Activated CD4-positive, CD25-positive, alpha-beta regulatory T cell treated with anti-CD3 and anti-CD28 coated beads, Interleukin-2, amount 50 U/mL, for 24 hours (primary cell): ENCODE measurements around the gene MYO1A.
A peak's percentile ranks its signal among the peaks of the same experiment; 100 is the strongest.

Experiments
- ATAC-seq, 2 donors: fragments of 150-1000 bp; cut with Tn5 transposase; one replicate each; pipeline ENCODE4 v1.10.0; 2021; ENCODE audit warnings: mild to moderate bottlenecking in 1 of 2, moderate library complexity in 1 of 2

The MYO1A gene

DNA sequence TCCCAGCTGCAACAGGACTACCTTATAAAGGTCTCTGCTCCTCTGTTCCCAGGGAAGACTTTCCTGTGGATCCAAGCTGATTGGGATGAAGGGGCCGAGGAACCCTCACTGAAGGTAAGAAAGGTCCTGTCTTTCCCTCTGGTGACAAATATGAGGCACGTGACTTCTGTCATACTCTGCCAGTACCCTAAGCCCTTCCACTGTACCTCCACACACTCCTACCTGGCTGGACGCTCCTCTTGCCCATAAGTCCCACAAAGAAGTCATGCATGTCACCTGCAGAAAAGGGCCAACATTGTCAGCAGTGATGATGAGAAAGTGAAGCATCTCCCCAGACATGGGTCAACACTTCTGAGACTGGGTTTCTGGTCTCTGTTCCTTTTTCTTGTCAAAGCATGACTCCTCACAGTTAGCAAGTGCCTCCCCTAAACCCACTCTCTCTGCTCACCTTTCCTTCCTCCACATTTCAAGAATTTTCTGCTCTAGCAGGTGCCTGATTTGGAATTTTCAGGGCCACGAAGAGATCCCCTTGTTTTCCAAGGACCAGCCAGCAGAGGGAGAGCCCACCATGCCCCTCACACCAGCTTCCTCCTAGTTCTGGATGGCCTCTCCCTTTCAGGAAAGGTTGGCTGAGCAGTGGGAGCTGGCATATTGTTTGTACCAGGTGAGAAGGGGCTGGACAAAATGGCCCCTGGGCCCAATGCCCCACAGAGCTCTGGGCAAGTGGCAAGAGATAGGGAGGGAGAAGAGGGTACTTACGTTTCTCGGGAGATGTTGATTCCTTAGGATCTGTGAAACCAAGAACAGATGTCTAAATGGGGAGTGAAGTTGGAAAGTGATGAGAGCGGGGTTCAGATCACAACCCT lies 37.1 kb downstream of the MYO1A start:
- no peak for ATAC-seq

DNA sequence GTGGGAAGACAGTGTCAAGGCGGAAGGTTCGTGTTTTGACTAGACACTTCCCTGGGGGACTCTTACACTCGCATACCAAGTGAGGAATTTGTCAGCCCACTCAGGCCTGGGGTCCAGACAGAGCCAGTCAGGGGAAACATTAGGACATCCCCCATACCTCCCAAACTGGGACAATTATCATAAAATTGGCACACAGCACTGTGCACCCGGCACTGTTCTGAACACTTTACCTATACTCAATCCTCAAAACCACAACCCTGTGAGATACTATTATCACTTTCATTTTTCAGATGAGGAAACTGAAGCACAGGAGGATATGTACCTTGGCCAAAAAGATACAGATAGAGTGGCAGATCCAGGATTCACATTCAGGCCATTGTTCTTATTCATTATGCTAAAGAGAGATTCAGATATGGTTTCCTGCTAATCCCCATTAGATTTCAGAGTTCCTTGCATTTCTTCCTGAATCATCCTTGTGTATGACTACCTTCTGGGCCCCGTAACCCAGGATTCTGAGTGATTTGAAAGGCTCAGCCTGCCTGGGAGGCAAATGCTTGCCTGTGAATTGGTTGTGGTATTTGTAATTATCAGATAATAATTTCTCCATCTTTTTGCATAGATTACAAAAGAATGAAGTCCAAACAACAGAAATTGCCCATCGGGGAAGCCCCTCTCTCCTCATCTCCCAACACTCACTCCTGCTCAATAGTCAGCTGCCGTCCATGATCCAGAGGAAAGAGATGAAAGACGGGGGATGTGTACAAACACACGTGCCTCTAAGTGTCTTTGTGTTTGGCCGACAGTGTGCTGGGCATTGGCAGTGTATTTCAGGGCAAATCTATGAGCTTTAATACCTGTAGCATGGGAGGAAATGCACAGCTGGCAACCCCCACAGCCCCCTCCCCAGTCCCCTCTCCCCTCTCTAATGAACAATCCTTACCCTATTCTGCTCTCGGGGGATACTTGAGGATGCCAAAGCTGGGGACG lies 38.2 kb downstream of the MYO1A start:
- peak; percentile 69 to 71 for ATAC-seq

DNA sequence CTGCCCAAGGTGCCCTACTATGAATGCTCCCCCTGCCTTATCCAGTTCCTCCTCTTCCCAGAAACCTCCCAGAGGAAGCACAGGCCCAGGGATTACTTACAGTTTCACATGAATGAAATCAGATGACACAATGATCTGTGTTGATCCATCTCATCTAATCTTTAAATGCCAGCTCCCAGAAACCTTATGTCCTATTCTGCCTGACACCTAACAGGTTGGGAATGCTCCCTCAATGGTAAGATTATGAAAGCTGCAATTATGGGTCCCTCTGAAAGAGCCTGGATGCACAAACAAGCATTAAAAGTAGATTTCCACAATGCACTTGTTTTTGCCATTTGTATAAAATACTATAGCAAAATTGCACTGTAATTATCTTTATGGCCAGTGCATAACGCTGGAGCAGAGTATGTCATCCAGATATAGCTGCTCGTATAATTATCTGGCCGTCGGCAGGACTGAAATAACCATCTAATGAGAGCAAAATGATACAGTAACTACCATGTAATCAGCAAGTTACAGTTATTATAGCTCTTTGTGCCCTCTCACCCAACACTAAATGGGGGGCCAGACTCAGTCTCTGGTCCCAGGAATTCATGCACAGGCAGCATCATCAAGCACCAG lies 39.2 kb downstream of the MYO1A start:
- no peak for ATAC-seq

DNA sequence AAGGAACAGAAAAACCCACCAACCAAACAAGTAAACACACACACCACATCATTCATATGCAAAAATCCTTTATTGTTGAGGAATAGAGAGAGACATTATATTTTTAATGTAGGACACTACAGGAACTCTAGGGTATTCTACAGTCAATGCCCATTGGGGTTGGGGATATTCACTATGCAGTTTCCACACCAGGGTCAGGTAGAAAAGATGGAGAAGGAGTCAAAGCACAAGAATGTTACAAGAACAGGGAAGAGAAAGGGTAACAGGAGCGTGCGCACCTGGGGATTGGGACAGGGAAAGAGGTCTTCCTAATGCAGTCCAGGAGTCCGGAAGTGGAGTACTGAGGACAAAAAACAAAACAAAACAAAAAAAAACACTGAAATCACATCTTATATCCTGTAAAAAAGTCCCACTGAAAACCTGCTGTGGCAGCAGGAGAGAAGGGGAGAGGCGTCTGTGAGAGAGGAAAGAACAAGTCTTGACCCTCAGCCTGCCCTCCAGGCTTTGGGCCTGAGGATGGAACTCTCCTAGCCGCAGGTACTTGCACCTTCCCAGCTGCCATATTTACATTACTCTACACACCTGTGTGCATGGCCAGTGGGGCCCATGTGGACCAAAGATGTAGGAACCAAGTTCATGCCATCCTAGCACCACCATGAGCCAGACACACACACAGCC lies 39.8 kb downstream of the MYO1A start:
- no peak for ATAC-seq

DNA sequence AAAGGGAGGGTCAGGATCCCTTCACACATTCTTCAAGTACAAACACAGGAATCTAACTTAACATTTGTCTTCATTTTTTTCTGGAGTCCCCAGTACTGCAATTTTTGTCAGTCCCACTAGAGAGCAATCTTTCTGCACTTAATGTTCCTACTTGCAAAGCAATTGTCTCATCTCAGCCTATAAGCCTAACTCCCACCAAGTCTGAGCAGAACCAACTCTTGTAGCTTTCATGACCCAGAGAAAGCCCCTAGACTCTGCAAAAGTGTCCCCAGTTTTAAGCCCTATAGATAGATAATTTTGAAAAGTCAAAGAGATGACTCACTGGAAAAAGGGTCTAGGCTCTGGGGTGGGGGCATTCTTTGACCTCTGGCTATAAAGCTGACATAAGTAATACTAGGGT lies 41.8 kb downstream of the MYO1A start:
- peak in 1 of 2 donors; percentile 22 for ATAC-seq

DNA sequence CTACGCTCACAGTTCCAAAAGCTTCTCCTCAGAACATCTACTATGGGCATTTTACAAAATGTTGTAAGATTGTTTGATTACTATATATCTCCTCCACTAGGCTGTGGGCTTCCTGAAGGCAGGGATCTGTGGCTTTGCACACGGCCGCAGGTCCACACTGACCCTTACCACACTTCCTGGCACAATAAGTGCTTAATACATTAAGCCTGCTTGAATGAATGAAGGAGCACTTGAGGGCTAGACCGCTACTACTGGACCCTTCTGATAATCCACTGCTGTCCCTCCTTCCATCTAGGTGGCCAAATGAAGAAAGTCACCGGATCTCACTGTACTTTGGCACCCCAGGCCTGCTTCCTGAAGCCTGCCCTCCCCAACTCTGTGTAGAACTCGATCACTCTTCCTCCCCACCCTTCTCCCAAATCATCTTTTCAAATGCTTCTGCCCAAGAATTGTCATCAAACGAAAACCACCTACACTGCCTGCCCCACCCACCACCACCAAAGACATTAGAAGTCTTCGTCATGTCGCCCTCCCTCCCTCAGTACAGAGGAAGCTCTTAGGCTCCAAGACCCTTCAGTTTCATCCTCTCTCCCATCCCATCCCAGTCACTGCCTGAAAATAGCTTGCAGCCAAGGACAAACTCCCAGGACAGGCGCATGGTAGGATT lies 43.0 kb downstream of the MYO1A start:
- ATAC-seq, result no peak

DNA sequence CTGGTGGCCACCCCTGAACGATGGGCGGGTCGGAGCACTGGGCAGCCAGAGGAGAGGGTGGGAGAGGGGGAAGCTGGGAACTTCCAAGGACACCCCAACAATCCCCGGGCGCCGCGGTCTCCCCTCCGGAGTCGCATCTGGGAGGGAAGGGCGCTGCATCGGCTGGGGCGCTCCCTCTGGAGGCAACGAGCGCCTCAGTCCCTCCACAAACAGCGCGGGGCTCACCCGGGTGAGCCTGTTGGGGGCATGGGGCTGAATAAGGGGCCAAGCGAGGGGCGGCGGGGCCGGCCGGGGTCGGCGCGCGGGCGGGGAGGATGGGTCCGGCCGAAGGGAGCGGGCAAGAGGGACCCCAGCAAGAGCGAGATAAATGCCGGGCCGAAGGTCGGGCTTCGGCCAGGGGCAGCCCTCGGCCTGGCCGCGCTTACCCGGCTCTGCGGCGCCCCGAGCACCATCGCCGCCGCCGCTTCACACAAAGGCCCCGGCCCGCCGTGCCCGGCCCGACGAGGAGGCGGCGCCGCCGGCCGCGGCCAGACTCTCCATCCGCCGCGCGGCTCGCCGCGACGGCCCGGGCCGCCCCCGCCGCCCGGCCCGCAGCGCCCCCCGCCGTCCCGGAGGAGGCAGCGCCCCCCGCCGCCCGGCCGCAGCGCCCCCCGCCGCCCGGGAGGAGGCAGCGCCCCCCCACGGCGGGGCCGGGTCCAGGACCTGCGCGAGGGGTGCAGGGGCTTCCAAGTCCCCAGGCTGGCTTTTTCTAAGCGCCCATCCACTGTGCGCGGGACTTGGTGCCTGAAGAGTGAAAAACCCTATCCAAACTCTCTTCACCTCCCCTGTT lies 43.7 kb downstream of the MYO1A start, which contains the start of gene ZBTB39:
Gene ZBTB39 (minus strand): TSS at position 567 of the 829 bp plus-strand sequence. CDS start 1,629 bp downstream, outside the sequence.
- ATAC-seq, result peak; percentile 84 to 86

DNA sequence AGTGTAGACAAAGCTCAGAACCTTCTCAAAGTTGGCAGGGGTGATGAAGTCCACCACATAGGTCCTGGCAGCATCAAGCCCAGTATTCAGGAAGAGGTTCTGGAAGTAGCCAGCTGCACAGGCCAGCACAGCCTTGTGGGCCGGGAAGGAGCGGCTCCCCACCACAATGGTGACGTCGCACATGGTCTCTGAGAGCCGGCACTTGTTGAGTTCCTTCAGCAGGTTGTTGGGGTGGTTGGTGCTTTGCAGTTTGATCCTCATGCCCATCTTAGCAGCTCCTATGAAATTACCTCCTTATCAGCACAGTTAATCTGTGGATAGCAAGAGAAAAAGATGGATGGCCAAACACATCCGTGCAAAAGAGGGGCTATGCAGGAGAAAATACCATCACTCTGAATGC lies 45.3 kb downstream of the MYO1A start:
- ATAC-seq, result no peak

DNA sequence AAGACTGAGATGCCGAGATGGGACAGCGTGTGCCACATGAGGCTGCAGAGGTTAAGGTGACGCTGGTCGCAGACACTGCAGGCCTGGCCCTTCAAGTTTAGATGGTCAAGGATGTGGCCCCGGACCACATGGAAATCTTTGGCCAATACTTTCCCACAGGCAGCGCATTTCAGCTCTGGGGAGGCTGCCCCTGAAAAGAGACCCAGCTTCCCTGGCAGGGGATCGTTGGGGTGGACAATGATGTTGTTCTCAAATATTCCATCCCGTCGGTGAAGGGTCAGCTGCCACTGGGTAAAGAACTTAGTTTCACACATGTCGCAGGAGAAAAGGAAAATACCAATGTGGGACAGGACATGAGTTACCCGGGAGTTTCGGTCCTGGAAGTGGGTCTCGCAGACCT lies 46.5 kb downstream of the MYO1A start:
- ATAC-seq, result no peak

DNA sequence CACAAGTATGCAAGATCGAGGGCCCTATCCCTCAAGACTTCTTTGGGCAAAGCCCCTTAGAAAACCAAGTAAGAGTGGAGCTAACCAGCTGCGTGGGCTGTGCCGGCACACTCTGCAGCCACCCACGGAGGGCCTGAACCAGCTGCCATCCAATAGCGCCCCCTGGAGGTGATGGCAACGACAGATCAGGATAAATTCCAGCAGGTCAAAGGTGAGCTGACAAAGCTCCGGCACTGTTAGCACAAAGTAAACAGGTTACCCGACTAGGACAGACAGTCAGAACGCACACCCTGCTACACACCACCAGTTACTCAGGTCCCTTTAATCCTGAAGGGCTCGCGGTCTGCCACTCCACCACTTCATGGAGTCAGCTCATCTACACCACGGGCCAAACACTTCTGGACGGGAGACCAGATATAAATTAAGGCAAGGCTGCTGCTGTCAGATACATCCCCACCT lies 48.5 kb downstream of the MYO1A start:
- ATAC-seq, result peak in 1 of 2 donors; percentile 24

DNA sequence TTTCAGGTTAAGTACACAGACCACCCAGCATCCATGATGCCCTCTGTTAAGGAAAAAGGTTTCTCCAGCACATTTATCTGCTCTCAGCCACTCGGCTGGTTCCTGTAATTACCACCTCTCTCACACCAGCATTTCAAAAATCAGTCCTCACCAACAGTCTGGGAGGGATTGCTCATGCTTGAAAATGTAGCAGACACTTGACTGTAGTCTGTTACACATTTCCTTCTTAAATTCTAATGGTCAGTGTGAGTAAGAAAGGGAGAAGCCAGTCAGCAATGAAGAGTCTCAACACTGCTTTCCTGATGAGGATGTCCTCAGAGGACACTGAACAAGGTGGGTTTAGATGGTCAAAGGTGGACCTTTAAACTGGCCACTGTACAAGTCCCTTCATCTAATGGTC lies 49.5 kb downstream of the MYO1A start:
- ATAC-seq, result no peak

DNA sequence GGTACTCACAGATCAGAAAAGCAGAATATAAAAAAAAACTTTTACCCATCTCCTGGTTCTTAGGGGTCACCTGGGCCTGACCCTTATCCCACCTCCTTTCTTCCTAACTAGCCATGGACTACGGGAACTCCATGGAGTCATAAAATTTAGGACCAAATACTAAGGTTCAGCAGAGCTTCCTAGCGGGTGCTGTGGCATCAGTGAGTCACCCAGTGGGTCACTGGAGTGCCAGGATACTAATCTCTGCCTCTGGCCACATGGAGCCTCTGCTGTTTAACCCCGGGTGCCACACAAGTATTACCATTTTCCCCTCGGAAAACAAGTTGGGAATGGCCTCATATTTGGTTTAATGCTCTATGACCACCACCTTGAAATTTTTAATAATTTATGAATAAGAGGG lies 50.5 kb downstream of the MYO1A start:
- ATAC-seq, result no peak

DNA sequence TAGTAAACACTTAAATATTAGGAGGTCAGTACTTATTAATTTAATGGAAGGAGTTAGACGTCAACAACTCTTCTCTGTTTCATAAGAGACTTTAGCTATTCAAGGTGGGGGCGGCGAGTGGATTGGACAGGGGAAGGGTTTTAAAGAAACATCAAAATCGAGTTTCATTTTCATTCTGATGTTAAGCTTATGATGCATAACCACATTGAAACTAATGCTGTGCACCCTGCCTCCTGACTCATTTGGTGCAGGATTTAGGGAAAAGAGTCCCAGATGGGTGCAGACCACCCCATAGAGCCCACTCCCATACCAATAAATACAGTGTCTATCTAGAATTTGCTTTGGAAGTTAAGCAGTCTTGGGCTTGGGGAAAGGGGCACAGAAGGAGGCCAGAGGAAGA lies 50.9 kb downstream of the MYO1A start:
- ATAC-seq, result peak; percentile 89 to 95

DNA sequence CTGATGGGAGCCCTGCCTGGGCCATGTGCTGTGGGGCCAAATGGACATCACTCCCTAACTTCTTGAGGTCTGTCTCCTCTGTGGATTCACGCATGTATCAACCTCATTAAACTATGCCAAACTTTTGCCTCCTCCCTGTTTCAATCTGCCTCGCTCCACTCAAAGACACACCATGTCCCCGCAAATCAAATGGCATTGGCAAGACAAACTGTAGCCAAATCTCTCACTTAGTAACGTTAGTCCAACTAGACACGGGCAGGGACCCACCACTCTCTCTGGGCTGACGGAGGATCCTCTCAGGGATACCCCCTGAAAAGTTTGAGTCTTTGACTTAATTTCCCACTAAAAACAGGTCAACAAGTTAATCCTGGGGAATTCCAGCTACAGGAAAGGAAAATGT lies 51.6 kb downstream of the MYO1A start:
- ATAC-seq, result no peak

DNA sequence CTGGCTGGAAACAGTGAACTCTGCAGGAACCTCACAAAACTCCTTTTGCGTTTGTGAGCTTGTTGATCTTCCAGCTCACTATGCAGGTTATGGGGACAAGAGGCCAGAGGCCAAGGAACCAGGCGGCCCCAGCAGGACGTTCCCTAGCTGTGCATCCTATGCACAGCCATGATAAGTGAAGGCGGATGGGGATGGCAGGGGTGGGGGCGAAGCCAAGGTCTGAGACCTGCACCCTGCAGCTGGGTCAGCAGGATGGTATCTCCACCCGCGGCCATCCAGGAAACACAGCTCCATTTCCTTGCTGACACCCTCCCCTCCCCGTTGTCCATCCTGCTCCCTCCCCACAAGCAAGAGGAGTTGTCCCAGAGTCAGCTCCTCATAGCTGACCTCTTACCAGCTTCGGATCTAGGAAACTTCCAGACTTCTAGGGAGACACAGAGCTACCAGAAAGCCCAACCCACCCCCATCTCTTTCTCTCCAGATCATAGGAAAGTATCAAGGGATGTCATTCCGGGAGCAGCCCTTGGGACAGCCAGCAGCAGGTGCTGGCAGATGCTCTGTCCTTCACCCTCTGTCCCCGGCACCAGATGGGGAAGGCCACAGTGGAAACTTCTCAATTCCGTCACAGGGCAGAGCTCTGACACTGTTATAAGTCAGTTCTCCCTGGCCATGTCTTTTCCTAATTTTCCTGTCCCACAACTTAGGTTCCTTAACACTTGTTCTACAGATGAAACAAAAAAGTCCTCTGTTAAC lies 53.0 kb downstream of the MYO1A start:
- ATAC-seq, result no peak

DNA sequence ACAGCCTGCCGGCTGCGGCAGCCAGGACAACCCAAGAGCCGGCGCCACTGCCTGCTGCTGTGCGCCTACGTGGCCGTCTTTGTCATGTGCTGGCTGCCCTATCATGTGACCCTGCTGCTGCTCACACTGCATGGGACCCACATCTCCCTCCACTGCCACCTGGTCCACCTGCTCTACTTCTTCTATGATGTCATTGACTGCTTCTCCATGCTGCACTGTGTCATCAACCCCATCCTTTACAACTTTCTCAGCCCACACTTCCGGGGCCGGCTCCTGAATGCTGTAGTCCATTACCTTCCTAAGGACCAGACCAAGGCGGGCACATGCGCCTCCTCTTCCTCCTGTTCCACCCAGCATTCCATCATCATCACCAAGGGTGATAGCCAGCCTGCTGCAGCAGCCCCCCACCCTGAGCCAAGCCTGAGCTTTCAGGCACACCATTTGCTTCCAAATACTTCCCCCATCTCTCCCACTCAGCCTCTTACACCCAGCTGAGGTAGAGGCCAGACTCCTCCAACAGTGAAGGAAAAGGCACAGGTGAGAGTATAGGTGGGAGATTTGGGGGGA lies 53.9 kb downstream of the MYO1A start:
- ATAC-seq, result no peak

DNA sequence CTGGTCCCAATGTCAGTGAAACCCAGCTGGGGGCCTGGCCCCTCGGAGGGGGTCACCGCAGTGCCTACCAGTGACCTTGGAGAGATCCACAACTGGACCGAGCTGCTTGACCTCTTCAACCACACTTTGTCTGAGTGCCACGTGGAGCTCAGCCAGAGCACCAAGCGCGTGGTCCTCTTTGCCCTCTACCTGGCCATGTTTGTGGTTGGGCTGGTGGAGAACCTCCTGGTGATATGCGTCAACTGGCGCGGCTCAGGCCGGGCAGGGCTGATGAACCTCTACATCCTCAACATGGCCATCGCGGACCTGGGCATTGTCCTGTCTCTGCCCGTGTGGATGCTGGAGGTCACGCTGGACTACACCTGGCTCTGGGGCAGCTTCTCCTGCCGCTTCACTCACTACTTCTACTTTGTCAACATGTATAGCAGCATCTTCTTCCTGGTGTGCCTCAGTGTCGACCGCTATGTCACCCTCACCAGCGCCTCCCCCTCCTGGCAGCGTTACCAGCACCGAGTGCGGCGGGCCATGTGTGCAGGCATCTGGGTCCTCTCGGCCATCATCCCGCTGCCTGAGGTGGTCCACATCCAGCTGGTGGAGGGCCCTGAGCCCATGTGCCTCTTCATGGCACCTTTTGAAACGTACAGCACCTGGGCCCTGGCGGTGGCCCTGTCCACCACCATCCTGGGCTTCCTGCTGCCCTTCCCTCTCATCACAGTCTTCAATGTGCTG lies 54.6 kb downstream of the MYO1A start:
- ATAC-seq, result no peak

DNA sequence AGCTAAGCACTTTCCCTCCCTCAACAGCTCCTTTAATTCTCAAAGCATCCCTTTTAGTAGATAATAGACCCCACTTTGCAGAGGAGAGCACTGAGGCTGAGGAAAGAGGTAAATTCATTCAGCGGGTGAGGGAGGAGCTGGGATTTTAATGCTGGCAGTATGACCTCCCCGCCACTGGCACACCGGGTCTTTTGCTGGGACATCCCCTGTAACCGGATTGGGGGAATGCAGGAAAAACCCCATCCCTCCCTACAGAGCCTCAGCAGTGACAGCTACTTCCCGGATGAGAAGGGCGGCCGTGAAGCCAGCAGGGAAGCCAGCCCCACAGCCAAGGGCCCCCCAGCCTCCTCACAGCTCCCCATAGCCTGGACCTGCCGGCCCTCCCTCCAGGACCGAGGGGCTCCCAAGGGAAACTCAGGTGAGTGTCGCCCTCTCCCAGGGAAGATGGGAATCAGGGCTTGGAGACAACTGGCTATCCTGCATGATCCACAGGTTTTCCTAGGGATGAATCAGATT lies 55.6 kb downstream of the MYO1A start:
- no peak for ATAC-seq

DNA sequence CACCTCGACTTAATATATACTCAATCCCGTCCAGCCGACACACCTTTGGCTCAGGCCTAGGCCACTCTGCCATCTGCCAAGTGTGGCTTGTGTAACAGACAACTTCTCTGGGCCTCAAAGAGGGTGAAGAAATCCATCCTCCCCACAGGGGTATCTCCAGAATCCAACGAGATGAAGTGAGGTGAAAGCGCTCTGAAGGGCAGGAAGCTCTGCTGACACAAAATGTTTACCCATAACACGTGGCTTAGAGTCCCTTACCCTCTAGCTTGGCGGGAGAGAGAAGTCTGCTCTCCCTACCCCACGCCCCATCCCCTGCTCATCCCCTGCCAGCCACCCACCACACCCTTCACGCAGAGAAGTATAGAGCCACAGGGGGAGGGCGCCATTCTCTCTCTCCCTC lies 56.6 kb downstream of the MYO1A start:
- no peak for ATAC-seq
